K562 (cell line): ENCODE measurements around the gene METAP2. TPM values are rescaled to one million over a fixed set of nuclear protein-coding genes. Genes with fewer than 3 reads are reported as not detected.

Experiments
- CBX5 ChIP-seq: IDR thresholded peaks from 2 replicates; pipeline ENCODE4 v1.6.1; 2014; ENCODE audit warnings: low read depth, borderline replicate concordance
- GATAD2B ChIP-seq: fragments of 450-650 bp; IDR thresholded peaks from 2 replicates; pipeline ENCODE4 v1.6.1; 2017; ENCODE audit warnings: mild to moderate bottlenecking, borderline replicate concordance
- HNRNPUL1 ChIP-seq: fragments of 200-400 bp; formaldehyde crosslinking; IDR thresholded peaks from 2 replicates; pipeline ENCODE4 v1.6.1; 2017; ENCODE audit warnings: low read length
- KLF6 ChIP-seq: fragments of 250-450 bp; sonication (Bioruptor Pico); IDR thresholded peaks from 2 replicates; pipeline ENCODE4 v1.4.0; 2020; ENCODE audit warnings: mild to moderate bottlenecking, moderate library complexity, borderline replicate concordance
- NKRF ChIP-seq: fragments of 450-650 bp; IDR thresholded peaks from 2 replicates; pipeline ENCODE4 v1.6.1; 2016; ENCODE audit warnings: borderline replicate concordance
- NR2C2 ChIP-seq, 2 experiments: fragments of 200-800 bp in 1 of 2; sonication (Bioruptor generic) in 1 of 2; sonication (generic) in 1 of 2; formaldehyde crosslinking in 1 of 2; IDR thresholded peaks; 2 replicates each; pipeline versions ENCODE4 v1.6.1 to v1.8.0; 2016 to 2022; ENCODE audit warnings: mild to moderate bottlenecking in 1 of 2, missing compliant biosample characterization in 1 of 2, missing genetic modification characterization in 1 of 2, missing genetic modification reagents in 1 of 2
- NUFIP1 ChIP-seq: fragments of 450-650 bp; IDR thresholded peaks from 2 replicates; pipeline ENCODE4 v1.6.1; 2018; ENCODE audit not compliant: partially characterized antibody
- PTRF ChIP-seq: fragments of 450-650 bp; IDR thresholded peaks from 2 replicates; pipeline ENCODE4 v1.6.1; 2016; ENCODE audit warnings: mild to moderate bottlenecking, missing genetic modification characterization, missing compliant biosample characterization
- SMAD4 ChIP-seq: fragments of 250-450 bp; sonication (Bioruptor Pico); conservative IDR thresholded peaks from 2 replicates; pipeline ENCODE4 v1.8.0; 2021; ENCODE audit warnings: inconsistent platforms, mild to moderate bottlenecking, moderate library complexity
- ZNF175 ChIP-seq: fragments of 200-800 bp; sonication (Bioruptor generic); IDR thresholded peaks from 2 replicates; pipeline ENCODE4 v1.6.1; 2016; ENCODE audit warnings: low read depth, mild to moderate bottlenecking, missing genetic modification characterization, missing compliant biosample characterization
- ZNF518B ChIP-seq: fragments of 250-450 bp; sonication (Bioruptor Pico); IDR thresholded peaks from 2 replicates; pipeline ENCODE4 v1.5.0; 2021; ENCODE audit warnings: mild to moderate bottlenecking, moderate library complexity
- polyA plus RNA-seq, 8 experiments: library from polyadenylated mRNA; depleted of rRNA in 4 of 8; stranded (reverse) in 5 of 8; unstranded in 3 of 8; fragments of >200 nt; fragmentation: Nextera tagmentation in 2 of 8; fragmentation: Illumina TruSeq in 1 of 8; extraction: Ambion mirVana in 2 of 8; extraction: Trizol in 1 of 8; gene quantifications; 2 replicates each; pipeline versions ENCODE4 v1.2.1 to v1.2.3, GENCODE V29; 2011 to 2014; ENCODE audit warnings: inconsistent platforms in 1 of 8, missing spikeins in 1 of 8
- total RNA-seq, 7 experiments: library from RNA; depleted of rRNA in 6 of 7; stranded (reverse); fragments of >200 nt in 6 of 7; fragmentation: Illumina TruSeq in 2 of 7; extraction: Trizol in 2 of 7; gene quantifications; 2 replicates each; pipeline versions ENCODE4 v1.2.1 to v1.2.3, GENCODE V29; 2011 to 2021; ENCODE audit warnings: low replicate concordance in 1 of 7

The METAP2 gene
- total and polyA plus RNA-seq, 9 of the 15 experiments (the other 6 are each of a cell fraction or from before 2014, with no cell fraction given), result 75.5 to 205 (median 164) TPM

GRCh38 chr12:95506707-95507523, 33.0 kb downstream of the METAP2 start (continued):
- TF ChIP-seq CBX5, result no peak
- TF ChIP-seq SMAD4 (CRISPR knock-in tag), result 0 out of 2 replicates have a peak, but pooled peaks have one; percentile 21
- no peak for TF ChIP-seq NUFIP1
- no peak for TF ChIP-seq HNRNPUL1
- TF ChIP-seq NKRF, result no peak
- TF ChIP-seq GATAD2B, result no peak
- TF ChIP-seq ZNF518B, result no peak
- TF ChIP-seq ZNF175, result peak; percentile 84; the same call in 1 of the 2 replicates
- TF ChIP-seq PTRF, result no peak
- no peak for TF ChIP-seq KLF6 (CRISPR knock-in tag)
- no peak for TF ChIP-seq NR2C2 (CRISPR knock-in tag; IDR thresholded peaks at IDR 0.05)
- TF ChIP-seq NR2C2 (tag; IDR thresholded peaks at IDR 0.05), result no peak
- TF ChIP-seq, all 486 proteins: peak for 6
